A673 (cell line): Measurements from ENCODE around the gene PRKG1. TPM values are rescaled to one million over a fixed set of nuclear protein-coding genes. Genes with fewer than 3 reads are reported as not detected.

Experiments used
- BruUV-seq: library from RNA; stranded (reverse); fragments of 400-500 nt; replicated peaks from 2 replicates; lab custom pipeline; 2021; lab: Mats Ljungman, UMichigan
- CTCF ChIA-PET: fragments of 300-600 bp; sonication (Branson Sonifier 250); formaldehyde crosslinking; loops from one replicate; lab custom pipeline; 2022; ENCODE audit warnings: antibody characterized with exemption; lab: Charles Lee
- POLR2A ChIA-PET: fragments of 300-600 bp; sonication (Branson Sonifier 250); formaldehyde crosslinking; loops from one replicate; lab custom pipeline; 2022; ENCODE audit warnings: antibody characterized with exemption; ENCODE audit not compliant: low non-redundant PET; lab: Charles Lee
- DNase-seq: peaks from one replicate; pipeline ENCODE4 v3.0.0-alpha.2; 2015; ENCODE audit warnings: low spot score
- H3K27ac ChIP-seq: fragments of 200-600 bp; sonication (generic); 2 replicates; pipeline ENCODE4 v1.5.1; 2016; ENCODE audit warnings: mixed run types, low read depth, mild to moderate bottlenecking, mixed read lengths, antibody characterized with exemption, low read length; ENCODE audit not compliant: poor library complexity, severe bottlenecking
- H3K27me3 ChIP-seq: fragments of 200-600 bp; sonication (generic); replicated peaks from 2 replicates; pipeline ENCODE4 v1.6.1; 2017; ENCODE audit warnings: mixed run types, low read depth, mild to moderate bottlenecking, mixed read lengths, antibody characterized with exemption, low read length; ENCODE audit not compliant: insufficient read depth, poor library complexity
- H3K36me3 ChIP-seq: fragments of 200-600 bp; sonication (generic); 2 replicates; pipeline ENCODE4 v1.6.1; 2016; ENCODE audit warnings: mixed run types, mild to moderate bottlenecking, mixed read lengths, antibody characterized with exemption, low read length; ENCODE audit not compliant: insufficient read depth, poor library complexity, severe bottlenecking
- H3K4me1 ChIP-seq: fragments of 200-600 bp; sonication (generic); 2 replicates; pipeline ENCODE4 v1.6.1; 2017; ENCODE audit warnings: mixed run types, mild to moderate bottlenecking, mixed read lengths, antibody characterized with exemption, low read length; ENCODE audit not compliant: insufficient read depth, poor library complexity, severe bottlenecking
- H3K4me3 ChIP-seq: fragments of 200-600 bp; sonication (generic); 2 replicates; pipeline ENCODE4 v1.5.1; 2016; ENCODE audit warnings: low read depth, mixed run types, mild to moderate bottlenecking, mixed read lengths, low read length; ENCODE audit not compliant: poor library complexity, severe bottlenecking
- H3K9me3 ChIP-seq: fragments of 200-600 bp; sonication (generic); 2 replicates; pipeline ENCODE4 v1.6.1; 2016; ENCODE audit warnings: mixed run types, low read depth, mild to moderate bottlenecking, mixed read lengths, antibody characterized with exemption, low read length; ENCODE audit not compliant: poor library complexity, severe bottlenecking
- EZH2 ChIP-seq: fragments of 200-600 bp; sonication (generic); IDR thresholded peaks from 2 replicates; pipeline ENCODE4 v1.6.1; 2017; ENCODE audit warnings: borderline replicate concordance, low read depth, mild to moderate bottlenecking, mixed read lengths, antibody characterized with exemption, low read length; ENCODE audit not compliant: poor library complexity, severe bottlenecking
- intact Hi-C: fragments of 100-400 bp; cut with micrococcal nuclease; formaldehyde crosslinking; loops from one replicate; pipeline ENCODE4 v1.10.0; 2022; ENCODE audit not compliant: unreplicated experiment
- total RNA-seq: library from RNA; stranded (reverse); gene quantifications from 2 replicates; pipeline ENCODE4 v1.2.3, GENCODE V29; 2021
- TF ChIP-seq, protein P1 (sequence below): fragments of 300-800, 200-600 bp; sonication (generic); conservative IDR thresholded peaks from 2 replicates; pipeline ENCODE4 v1.5.1; 2017; ENCODE audit warnings: low read depth, mild to moderate bottlenecking, antibody characterized with exemption, low read length, moderate library complexity, mixed read lengths

The PRKG1 gene
- total RNA-seq, 1 experiment from 2014 or later = 0.58 TPM

DNA sequence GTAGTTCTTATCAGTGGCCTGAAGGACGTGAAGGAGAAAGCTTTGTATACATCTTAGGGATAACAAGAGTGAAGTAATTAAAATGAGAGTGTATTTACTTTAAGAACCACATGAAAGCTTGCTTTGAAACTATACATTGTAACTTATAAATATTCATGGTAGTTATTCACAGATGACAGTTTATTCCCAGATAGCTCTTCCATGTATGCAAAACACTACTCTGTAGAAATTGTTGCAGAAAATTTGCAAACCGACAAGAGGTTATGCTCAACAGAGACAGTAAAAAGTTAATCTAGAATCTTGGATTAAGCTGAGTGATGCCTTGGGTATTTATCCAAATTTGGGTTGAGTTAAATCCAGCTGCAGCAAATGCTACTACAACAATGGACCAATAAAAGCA is 301.5 kb downstream of the PRKG1 start:
- Histone ChIP-seq H3K36me3 (no peaks in the 10 kb centered on the region), H3K9me3 (no peaks in the 10 kb centered on the region), H3K4me1 (no peaks in the 10 kb centered on the region), H3K4me3 (no peak overlapping the region), H3K27me3 (no peaks in the 10 kb centered on the region), H3K27ac (no peak overlapping the region)
- no peak for TF ChIP-seq EZH2
- TF ChIP-seq, protein P1, sequence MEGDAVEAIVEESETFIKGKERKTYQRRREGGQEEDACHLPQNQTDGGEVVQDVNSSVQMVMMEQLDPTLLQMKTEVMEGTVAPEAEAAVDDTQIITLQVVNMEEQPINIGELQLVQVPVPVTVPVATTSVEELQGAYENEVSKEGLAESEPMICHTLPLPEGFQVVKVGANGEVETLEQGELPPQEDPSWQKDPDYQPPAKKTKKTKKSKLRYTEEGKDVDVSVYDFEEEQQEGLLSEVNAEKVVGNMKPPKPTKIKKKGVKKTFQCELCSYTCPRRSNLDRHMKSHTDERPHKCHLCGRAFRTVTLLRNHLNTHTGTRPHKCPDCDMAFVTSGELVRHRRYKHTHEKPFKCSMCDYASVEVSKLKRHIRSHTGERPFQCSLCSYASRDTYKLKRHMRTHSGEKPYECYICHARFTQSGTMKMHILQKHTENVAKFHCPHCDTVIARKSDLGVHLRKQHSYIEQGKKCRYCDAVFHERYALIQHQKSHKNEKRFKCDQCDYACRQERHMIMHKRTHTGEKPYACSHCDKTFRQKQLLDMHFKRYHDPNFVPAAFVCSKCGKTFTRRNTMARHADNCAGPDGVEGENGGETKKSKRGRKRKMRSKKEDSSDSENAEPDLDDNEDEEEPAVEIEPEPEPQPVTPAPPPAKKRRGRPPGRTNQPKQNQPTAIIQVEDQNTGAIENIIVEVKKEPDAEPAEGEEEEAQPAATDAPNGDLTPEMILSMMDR = no peak
- intact Hi-C loops = no loop called here
- POLR2A ChIA-PET = no interaction called here
- no TSS peak for BruUV-seq
- CTCF ChIA-PET = no interaction called here
- DNase-seq = no peak

DNA sequence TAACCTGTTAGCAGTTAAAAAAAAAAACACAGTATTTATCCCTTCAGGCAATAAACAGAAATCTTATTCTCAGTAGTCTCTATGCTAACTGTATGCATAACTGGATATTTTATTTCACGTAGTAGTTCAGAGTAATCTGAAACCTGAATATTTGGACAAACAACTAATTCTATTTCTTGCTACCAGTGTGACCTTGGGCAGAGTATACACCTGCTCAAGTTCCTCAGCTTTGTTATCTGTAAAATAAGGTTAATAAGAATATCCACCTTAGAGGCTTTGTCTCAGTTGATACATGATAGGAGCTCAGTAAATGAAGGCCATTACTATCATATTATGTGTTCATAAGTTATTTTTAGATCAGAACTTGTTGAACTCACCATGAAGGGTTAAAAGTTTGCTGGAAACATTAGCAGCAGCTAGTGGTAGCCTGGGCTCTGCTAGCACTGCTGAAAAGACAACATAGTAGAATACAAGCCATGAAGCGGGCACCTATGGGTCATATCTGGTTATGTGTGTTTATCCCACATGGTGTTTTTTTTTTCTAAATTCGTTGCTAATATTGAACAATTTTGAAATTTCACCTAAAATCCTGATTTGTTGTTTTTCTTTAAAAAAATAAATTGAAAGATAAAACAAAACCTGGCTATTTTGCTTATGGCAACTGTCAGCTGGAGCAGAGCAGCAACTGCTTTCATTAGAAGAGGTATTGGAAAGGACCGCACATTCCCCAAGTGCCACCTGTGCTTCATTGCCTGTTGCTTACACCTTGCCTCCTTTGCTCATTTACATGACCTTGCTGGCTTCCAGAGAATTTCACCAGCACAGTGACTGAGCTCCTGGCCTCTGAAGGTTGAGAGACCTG is 303.0 kb downstream of the PRKG1 start:
- H3K27me3 ChIP-seq = no peaks in the 10 kb centered on the region
- H3K4me1 ChIP-seq = no peaks in the 10 kb centered on the region
- intact Hi-C loops = no loop called here
- DNase-seq = no peak
- no peak overlapping the region for H3K4me3 ChIP-seq
- H3K27ac ChIP-seq = no peak overlapping the region
- H3K9me3 ChIP-seq = no peaks in the 10 kb centered on the region
- CTCF ChIA-PET = no interaction called here
- TF ChIP-seq, protein P1 = no peak
- no peak for TF ChIP-seq EZH2
- POLR2A ChIA-PET = no interaction called here
- BruUV-seq = no TSS peak
- H3K36me3 ChIP-seq = no peaks in the 10 kb centered on the region

DNA sequence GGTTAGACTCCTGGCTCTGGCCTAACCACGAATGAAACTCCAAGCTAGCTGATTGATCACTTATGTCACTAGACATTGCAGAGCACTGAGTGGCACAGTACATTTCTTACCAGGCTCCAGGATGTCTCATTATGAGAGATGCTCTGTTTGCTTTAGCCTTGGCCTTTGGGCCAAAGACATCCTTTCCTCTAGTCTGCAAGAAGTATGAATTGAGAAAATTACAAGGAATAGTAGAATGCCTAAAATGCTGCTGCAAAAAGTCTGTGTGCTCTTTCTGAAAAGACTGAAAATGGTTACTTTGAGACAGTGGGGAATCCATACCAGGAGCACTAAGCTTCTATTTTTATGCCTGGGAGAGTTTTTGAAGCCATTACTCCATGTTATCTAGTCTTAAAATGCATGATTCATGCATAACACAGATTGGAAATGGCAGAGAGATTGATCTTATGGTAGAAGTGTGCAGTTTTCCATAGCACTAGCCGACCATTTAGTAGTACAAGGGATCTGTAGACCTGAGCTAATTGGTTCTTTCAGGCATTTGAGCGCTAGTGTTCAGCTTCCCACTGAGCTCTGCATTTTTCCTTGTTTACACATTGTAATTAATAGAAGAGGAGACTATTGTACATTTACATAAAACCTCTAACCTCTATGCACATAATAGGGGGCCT is 303.8 kb downstream of the PRKG1 start:
- POLR2A ChIA-PET = no interaction called here
- H3K9me3 ChIP-seq = no peaks in the 10 kb centered on the region
- no peak overlapping the region for H3K27ac ChIP-seq
- DNase-seq = no peak
- intact Hi-C loops = no loop called here
- no peaks in the 10 kb centered on the region for H3K4me1 ChIP-seq
- CTCF ChIA-PET = no interaction called here
- H3K27me3 ChIP-seq = no peaks in the 10 kb centered on the region
- no TSS peak for BruUV-seq
- no peaks in the 10 kb centered on the region for H3K36me3 ChIP-seq
- H3K4me3 ChIP-seq = no peak overlapping the region
- no peak for TF ChIP-seq EZH2
- TF ChIP-seq, protein P1 = no peak
